Measurements from ENCODE around the gene ZBTB48.
"Not testable (repeated sequence)": the region's sequence is repeated elsewhere in the genome, so short reads cannot be mapped to it uniquely, and the experiment has no call there.

ZBTB48 gene

GRCh38 chr1:6592865-6593593 lies 13.2 kb downstream of the ZBTB48 start:
- DNase-seq, result no peak

DNA sequence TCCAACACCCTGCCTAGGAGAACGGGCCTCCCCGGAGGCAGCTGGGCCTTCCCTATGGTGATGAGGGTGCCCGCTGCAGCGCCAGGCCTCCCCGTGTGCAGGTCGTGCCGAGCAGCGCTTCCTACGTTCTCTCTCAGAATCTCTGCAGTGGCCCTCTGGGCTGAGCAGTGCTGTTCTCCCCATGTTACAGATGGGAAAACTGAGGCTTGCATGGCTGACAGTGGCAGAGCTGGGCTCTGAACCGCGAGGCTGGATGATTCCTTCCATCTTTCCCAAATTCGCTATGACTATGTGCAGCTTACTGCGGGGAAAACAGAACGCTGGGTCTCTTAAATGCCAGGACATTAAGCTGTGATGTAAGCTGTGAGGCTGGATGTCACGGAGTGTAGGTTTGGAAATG lies 14.0 kb downstream of the ZBTB48 start:
- DNase-seq, result no peak

DNA sequence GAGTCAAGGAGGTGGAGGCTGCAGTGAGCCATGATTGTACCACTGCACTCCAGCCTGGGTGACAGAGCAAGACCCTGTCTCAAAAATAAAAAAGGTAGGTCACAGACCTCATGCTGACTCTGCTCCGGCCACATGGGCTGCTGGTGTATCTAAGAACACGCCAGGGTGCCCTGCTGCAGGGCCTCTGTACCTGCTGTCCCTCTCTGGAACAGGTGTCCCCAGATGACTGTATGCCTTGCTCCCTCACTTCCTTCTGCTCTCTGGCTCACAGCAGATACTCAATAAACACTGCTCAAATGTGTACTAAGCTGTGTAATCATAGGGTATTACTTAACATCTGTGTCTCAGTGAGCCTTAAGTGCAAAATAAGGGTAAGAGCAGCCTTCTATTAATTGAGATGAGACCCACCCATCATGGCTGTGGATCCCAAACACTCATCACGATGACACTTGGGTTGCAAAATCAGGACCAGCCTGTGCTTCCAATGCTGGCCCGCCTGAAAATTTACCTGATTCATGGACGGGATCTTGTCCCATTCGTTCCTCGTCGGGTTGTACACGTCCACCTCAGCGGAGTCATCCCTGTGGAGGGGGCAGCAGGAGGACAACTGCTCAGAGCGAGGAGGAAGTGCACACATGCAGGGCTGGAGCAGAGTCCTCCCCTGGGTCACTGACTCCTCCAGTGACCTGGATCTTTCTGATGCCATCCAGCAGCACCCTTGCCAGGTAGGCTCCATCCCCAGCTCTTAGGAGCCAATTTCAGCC lies 15.4 kb downstream of the ZBTB48 start:
- DNase-seq, result no peak

- no peak for DNase-seq
These were observed 16.6 kb downstream of the ZBTB48 start for GRCh38 chr1:6596351-6596750.

DNA sequence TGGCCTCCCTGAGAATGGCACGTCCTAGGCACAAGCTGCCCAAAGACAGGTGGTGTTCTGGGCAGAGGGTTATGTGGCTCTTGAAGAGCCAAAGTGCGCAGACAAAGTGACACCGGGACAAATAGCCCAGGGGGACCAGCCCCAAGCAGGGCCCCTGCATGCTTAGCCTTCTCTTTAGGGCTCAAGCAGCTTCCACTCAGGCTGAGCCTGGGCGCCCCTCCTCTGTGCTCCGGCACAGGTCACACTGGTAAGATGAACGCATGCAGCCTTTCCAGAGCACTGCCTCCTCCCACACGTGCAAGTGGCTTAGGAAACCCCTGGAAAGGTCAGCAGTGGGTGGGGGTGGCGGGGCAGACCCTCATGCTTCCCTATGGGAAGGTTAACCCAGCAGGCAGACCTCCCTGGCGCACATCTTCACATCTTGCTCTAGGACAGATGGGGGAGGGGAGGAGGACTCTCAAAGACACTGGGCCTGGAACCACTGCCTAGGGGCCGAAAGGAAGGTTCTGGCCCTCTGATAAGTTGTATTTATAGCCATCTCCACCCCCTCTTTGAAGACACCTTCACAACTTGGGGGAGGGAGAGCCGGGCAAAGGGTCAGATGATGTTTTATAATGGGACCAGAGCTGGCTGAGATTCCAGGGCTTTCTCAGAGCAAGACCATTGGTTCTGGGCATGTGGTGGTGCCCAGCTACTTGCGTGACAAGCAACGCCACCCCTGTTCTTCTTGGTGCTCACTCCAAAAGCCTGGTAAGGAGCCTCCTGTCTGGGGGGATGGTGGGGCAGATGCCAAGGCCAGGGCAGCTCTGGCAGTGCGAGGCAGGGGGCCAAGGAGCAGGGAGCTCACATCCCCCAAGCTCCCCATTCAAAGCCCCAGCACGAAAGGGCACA lies 17.3 kb downstream of the ZBTB48 start:
- DNase-seq, result no peak

DNA sequence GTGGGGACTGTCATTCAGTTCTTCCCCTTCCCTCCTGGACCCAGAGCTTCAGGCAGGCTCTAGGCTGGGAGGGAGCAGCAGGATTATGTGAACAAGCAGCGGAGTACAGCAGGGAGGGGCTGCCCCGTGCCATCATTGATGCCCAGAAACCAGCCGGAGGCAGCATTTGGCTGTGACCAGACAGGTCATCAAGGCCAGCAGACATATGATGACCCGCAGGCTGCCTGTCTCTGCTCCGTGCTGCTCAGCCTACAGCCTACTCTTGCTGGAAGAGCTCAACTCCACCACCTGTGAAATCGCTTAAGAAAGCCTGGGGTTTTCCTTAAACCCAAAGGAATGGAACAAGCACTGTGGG lies 18.0 kb downstream of the ZBTB48 start:
- no peak for DNase-seq

- peak; percentile 63 for DNase-seq
These were observed 19.6 kb downstream of the ZBTB48 start for GRCh38 chr1:6599141-6599975.

- DNase-seq, result not testable (repeated sequence)
These were observed 20.2 kb downstream of the ZBTB48 start for GRCh38 chr1:6599991-6600390.

GRCh38 chr1:6600410-6601048 lies 20.7 kb downstream of the ZBTB48 start:
- no peak for DNase-seq

GRCh38 chr1:6601049-6601922 lies 21.5 kb downstream of the ZBTB48 start:
- peak; percentile 80 for DNase-seq

DNA sequence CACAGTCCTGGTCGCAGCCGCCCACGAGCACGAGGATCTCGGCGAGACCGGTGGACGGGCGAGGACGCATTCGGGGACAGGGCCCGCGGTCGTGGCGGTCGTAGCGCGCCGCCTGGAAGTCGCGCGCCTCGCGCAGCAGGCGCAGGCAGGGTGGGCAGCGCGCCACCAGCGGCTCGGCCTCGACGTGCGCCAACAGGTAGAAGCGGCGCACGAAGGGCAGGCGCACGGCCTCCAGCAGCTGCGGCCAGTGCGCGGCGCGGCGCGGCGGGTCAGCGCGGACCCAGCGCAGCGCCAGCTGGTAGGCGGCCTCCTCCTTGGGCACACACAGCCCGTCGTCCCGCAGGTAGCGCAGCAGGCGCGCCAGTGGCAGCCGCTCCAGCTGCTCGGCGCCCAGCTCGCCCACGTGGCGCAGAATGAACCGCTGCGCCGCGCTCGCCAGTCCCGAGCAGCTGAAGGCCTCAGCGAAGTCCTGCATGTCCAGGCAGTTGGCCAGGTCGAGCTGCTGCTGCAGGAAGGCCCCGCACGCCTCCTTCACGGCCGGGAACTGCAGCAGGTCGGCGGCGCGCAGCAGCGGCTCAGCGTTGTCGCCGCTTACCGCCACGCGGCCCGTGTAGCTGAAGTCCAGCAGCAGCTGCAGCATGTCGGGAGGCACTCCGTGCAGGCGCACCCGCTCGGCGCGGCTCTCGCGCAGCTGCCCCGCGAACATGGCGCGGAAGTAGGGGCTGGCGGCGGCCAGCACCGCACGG lies 22.3 kb downstream of the ZBTB48 start:
- DNase-seq, result no peak

GRCh38 chr1:6602669-6603237 lies 23.0 kb downstream of the ZBTB48 start, which contains the start of gene KLHL21:
KLHL21 (minus strand) TSS chr1:6602869; CDS start chr1:6602817, 52 bp downstream.
- DNase-seq, result peak; percentile 85

DNA sequence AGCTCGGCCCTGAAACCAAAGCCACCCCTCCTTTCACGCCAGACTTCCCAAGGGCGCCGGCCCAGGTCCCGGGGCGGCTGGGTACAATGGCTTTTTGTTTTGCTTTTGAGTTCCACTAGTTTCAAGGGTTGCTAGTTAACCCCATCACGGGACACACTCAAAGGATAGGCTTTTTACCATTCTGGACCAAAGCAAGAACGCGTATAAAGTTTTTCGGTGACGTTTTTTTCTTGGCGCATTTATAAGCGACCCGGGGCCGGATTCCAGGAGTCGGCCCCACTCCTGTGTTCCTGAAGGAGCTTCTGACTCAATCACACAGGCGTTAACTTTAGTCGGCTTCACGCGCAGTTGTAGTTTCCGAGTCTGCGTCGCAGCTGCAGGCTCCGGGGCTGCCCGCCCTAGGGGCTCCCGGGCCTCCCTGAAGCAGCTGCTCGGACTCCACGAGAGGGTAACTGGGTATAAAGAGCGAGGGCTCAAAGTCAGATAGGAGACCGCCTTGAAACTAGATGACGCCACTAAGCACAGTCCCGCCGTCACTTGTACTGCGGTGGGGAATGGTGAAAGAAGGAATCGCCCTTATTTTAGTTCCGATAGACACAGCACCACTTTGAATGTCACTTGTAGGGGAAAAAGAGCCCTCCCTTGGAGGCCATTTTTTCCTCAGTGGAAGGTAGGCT lies 23.6 kb downstream of the ZBTB48 start:
- DNase-seq, result peak; percentile 72

- DNase-seq, result no peak
These were observed 24.2 kb downstream of the ZBTB48 start for GRCh38 chr1:6603915-6604558.

- DNase-seq, result peak; percentile 5
These were observed 33.0 kb downstream of the ZBTB48 start for GRCh38 chr1:6612641-6613360.

DNA sequence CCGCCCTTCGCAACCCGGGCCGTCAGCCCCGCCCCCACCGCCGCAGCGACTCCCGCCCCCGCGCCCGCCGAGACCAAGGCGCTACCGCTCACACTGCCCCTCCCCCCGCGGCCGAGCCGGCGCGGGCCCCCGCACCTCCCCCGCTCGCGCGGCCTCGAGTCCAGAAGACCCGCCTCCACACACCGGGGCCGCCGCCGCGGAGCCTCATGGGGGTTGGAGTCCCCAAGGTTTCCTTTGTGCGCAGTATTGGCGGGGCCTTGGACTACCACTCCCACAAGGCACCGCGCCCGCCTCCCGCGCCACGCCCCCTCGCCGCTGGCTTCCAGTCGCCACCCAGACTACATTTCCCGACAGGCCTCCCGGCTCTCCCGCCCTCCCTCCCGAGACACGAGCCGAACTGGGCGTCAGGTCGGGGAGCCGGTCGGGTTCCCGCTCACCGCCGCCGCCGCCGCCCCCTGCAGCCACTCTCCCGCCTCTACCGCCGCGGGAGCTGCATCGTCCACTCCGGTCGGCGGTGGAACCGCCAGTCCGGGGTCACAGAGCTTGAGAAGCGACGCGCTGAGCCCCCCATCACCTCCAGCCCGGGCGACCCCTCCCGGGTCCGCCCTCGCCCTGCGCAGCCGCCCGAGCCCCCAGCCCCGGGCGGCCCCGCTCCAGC lies 33.7 kb downstream of the ZBTB48 start, which contains the start of gene PHF13:
TSS of gene PHF13 (plus strand) at position 371 of the 658 bp plus-strand sequence. CDS start 336 bp downstream, outside the sequence.
- peak; percentile 99 for DNase-seq

All from CD4-positive, alpha-beta T cell treated with Interleukin-17A for 1 hour (primary cell).